Measurements from ENCODE around the gene UNC93B1.
A peak's percentile ranks its signal among the peaks of the same experiment; 100 is the strongest.

The UNC93B1 gene

GRCh38 chr11:68022531-68022930, 18.6 kb upstream of the UNC93B1 start:
- no peak for DNase-seq

GRCh38 chr11:68021167-68021787, 17.4 kb upstream of the UNC93B1 start:
- peak in 1 of 3 experiments; percentile 26 for DNase-seq

GRCh38 chr11:68020575-68020974, 16.7 kb upstream of the UNC93B1 start:
- DNase-seq = peak in 2 of 3 experiments; percentile 18 to 26

DNA sequence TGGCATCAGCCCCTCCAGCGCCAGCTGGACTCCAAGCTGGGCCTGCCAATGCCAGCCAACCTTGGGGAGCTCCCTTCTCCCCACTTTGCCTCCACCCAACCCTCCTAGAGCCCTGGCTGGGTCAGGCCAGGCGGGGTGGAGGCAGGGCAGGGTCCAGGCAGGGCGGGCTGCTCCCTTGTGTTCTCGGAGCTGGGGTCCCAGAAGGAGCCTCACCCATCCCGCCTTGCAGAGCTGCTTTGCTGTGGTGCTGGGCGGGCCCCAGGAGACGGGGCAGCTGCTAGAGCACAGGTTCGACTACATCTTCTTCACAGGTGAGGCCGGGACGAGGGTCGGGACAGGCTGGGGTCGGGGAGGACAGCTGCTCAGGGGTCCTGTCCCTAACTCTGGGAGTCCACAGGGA, 15.6 kb upstream of the UNC93B1 start:
- DNase-seq = no peak

DNA sequence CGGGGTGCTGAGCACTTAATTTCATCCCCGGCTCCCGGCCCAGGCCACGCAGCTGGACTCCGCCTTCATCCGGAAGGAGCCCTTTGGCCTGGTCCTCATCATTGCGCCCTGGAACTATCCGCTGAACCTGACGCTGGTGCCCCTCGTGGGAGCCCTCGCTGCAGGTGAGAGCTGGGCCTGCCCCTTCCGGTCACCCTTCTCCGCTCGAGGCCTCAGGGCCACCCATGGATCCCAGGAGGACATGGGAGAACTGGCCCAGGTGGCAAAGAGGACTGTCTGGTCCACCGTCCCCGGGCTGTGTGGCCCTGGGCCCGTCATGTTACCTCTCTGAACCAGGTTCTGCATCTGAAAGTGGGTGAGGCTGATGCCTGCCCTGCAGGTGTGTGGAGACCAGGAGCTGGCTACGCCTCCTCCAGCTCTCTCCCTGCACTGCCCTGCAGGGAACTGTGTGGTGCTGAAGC, 14.9 kb upstream of the UNC93B1 start:
- DNase-seq = no peak

DNA sequence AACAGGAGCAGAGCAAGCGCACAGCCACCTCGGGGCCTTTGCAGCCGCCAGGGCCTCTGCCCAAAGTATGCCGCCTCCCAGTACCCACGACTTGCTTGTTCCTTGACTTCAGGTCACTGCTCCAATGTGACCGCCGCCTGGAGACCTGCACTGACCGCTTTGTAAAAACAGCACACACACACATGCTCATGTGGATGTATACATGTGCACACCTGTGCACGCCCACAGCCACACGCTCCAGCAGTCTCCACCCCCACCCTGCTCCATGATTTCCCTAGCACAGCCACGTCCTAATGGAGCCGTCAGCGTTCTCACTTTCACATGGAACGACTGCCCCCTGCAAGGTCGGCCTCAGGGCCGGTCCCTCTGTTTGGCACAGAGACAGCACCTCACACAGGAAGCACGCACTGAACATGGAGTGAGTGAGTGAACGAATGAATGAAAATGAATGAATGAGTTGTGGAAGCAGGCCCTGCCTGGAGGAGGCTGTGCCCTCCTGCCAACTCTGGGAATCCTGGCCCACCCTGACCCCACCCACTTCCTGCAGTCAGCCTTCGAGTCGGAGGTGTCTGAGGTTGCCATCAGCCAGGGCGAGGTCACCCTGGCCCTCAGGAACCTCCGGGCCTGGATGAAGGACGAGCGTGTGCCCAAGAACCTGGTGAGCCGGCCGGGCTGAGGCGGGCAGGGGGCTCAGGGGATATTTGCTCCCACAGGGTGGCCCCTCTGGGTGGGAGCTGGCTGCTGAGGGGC, 14.3 kb upstream of the UNC93B1 start:
- no peak for DNase-seq

DNA sequence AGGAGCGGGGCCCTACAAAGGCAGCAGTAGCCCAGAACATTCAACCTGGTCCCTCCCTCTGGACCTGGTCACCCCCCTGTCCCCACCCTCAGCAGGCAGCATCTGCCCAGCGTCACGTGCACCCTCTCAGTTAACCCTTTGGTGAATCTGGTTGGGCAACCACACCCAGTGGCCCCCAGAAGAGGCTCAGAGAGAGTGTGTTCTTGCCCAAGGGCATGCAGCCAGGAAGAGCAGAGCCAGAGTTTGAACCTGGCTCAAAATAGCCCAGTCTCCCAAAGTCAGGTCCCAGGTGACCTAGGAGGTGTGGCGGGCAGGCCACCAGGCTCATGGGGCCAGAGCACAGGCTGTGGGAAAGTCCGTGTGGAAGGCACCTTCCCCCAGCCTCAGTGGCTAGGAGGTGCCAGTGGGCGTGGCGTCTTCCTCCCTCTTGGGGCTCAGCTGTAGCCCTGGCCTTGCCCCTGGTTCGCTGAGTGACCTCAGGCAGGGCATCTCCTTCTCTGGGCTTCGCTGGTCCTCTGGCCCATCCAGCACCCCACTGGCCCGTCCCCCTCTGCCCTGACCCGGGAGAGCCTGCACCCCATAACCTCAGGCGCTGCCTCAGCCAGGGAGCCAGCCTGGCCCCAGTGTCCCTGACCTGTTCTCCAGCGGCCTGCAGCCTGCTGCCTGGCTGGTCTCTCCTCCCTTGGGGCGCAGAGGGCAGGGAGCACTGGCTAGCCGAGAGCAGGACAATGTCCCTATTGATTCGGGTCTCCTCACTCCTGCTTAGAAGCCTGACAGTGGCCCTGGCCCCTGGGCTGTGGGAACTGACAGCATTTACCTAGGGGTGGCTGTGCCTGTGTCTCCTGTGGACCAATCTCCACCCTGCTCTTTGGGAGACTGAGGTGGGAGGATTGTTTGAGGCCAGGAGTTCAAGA, 13.3 kb upstream of the UNC93B1 start:
- no peak for DNase-seq

DNA sequence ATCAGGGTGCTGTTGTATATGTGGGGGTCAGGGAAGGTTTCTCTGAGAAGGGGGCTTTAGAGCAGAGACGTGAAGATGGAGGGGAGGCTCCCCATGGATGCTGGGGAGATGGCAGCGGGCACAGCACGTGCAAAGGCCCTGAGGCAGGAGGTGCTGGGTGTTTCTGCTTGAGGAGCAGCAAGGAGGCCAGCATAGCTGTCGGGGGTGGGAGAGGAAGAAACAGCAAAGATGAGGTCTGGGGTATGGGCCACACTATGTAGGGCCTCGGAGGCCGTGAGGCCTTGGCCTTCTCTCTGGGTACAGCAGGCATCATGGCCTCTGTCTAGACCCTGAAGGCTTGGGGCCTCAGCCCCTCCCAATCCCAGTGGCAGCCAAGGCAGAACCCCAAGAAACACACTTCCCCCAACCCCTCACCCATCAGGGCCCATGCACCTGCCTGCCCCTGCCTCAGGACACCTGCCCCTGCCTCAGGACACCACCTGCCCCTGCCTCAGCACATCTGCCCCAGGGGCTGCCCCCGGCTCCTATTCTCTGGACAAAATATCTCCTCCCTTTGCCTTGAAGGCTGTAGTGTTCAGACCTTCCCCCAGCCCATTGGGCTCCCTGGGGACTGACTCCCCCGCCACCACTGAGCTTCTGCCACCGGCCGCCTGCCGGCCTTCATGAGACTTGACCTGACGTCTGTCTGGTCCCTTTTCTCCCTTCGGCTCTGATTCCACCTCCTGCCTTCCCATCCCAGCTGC, 12.4 kb upstream of the UNC93B1 start:
- DNase-seq = no peak

- no peak for DNase-seq
Observed at GRCh38 chr11:68015467-68015866, 11.6 kb upstream of the UNC93B1 start.

DNA sequence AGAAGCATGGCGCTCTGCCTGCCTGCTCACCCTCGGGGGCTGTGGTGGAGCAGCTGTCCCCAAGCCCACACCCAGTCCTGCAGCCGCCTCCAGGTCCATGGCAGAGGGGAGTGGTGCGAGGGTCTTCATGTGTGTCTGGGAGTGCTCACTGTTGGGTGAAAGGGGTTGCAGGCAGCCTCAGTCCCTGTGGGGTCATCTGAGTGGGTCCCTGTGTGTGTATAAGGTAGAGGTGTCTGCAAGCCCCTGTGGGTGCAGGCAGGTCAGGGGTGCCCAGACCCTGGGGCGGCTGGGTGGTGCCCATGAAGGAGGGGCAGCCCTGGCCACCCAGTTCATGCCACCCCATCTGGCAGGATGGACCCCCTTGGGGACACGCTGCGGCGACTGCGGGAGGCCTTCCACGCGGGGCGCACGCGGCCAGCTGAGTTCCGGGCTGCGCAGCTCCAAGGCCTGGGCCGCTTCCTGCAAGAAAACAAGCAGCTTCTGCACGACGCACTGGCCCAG, 11.1 kb upstream of the UNC93B1 start:
- no peak for DNase-seq

- no peak for DNase-seq
Observed at GRCh38 chr11:68014157-68014946, 10.5 kb upstream of the UNC93B1 start.

GRCh38 chr11:68013611-68014156, 9.8 kb upstream of the UNC93B1 start:
- DNase-seq = peak in 1 of 3 experiments; percentile 47

GRCh38 chr11:68012843-68013610, 9.1 kb upstream of the UNC93B1 start:
- DNase-seq = no peak

DNA sequence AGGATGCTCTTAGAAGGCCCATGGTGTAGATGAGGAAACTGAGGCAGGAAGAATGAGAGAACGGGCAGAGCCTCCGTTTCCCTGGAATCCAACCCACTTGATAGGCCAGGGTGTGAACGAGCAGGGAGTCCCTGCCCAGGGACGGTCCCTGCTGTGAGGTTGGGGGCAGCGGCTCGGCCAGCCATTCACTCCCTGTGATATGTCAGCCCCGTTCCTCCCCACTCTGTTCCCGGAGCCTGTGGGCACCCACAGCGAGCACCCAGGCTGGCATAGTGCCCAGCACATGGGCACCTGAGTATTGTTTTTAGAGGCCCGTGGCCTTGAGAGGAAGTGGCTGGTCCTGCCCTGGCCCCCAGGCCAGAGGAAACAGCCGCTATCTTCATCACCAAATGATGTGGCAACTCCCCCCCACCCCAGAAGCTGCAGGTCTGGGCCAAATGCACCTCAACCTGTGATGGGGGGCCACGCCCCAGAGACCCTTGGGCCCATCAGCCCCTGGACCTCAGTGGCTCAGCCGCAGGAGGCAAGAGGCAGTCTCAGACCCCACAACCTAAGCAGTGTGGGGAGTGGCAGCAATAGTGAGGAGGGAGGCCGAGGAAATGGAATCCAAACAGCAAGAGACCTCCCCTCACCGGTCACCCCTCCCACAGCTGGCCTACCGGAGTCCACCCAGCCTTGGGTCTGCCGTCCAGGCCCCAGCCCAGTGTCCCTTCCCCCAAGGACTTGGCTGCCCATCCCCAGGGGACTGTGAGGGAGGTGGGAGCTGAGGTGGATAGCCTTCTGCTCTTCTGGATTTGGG, 8.3 kb upstream of the UNC93B1 start:
- no peak for DNase-seq

DNA sequence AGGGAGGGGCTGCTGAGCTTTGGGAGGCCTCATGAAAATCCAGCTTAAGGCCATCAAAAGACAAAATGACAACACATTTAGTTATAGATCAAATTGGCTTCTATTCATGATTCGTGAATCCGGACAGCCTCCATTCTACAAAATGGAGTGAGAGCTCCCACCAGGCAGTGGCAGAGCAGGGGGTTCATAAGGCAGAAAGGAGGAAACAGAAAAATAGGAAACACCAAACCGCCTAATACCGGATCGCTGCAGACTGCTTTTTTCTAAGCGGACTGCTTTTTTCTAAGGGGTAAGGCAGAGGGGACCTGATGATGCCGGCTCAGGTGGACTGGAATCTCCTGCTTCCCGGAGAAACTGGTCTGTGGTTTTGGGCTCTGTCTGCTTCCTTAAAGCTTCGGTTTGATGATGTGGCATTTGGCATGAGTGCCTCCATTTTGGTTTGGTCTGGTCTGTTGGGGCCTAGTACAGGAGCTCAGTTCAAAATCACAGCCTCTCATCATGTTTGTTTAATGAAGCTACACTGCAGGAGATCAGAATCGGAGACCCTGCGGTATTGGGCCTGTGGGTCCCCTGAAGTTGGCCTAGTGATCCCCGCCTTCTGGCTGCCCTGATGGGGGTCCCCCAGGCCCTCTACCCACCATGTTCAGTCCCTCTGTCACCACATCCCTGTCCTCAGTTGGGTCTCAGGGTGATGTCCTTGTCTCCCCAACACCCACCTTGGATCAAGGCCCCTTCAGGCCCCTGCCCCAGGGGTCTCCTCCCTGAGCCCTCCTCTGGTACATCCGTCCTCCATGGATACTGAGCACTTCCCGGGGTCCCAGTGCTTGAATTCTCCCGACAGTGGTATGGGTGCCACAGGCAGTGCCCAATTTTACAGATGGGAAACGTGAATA, 7.4 kb upstream of the UNC93B1 start:
- no peak for DNase-seq

- no peak for DNase-seq
Observed at GRCh38 chr11:68010090-68011041, 6.5 kb upstream of the UNC93B1 start, which contains the start of gene ALDH3B1. ALDH3B1 (plus strand) TSS chr11:68010327; CDS start chr11:68015298, 4,971 bp downstream.
